Activated CD8-positive, alpha-beta memory T cell treated with anti-CD3 and anti-CD28 coated beads, Interleukin-2, amount 50 U/mL, for 48 hours (primary cell): ENCODE results near the gene SNRPD3.
"Not testable (repeated sequence)": the region's sequence is repeated elsewhere in the genome, so short reads cannot be mapped to it uniquely, and the experiment has no call there.

Experiments
- DNase-seq: peaks from one replicate; pipeline ENCODE4 v3.0.0-alpha.2; 2020

Gene SNRPD3

DNA sequence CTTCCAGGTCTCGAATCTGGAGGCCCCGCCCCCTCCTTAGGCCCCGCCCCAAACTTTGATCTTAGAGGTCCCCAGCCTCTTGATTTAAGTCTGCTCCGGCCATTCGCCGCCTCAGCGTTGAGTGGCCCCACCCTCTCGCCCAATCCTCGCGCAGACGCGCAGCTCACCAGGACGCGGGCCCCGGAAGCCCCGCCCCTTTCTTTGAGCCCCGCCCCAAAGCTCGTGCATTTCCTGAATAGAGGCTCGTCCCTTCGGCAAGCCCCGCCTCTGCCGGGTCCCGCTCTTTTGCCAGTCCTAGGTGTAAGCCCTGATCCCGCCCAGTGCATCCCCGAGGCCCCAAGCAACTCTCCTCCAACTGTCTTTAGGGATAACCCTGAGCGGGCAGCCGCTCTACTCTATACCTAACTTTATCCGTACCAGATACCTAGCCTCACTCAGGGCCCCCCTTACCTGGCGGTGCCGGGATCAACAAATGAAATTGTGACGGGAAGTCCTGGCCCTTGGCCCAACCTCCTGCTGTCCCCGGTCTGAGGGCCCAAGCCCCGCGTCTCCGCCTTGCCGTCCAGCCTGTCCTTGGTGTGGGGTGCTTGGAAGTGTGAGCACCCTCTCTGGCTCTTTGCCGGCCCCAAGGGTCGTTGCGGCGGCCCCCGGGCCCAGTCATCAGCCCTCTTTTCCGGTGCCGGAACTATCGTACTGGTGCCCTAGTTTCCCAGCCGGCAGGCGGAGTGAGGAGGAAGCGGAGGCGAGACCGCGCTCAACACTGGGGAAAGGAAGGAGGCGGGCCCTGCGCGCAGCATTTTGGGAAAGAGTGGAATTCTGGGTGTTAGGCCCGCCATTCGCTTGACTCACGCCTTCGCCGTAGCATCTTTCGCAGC, at the start of gene SNRPD3:
SNRPD3 (plus strand) TSS at position 835 of the 875 bp plus-strand sequence. CDS start 1,676 bp downstream, outside the sequence.
- peak; percentile 99 for DNase-seq

DNA sequence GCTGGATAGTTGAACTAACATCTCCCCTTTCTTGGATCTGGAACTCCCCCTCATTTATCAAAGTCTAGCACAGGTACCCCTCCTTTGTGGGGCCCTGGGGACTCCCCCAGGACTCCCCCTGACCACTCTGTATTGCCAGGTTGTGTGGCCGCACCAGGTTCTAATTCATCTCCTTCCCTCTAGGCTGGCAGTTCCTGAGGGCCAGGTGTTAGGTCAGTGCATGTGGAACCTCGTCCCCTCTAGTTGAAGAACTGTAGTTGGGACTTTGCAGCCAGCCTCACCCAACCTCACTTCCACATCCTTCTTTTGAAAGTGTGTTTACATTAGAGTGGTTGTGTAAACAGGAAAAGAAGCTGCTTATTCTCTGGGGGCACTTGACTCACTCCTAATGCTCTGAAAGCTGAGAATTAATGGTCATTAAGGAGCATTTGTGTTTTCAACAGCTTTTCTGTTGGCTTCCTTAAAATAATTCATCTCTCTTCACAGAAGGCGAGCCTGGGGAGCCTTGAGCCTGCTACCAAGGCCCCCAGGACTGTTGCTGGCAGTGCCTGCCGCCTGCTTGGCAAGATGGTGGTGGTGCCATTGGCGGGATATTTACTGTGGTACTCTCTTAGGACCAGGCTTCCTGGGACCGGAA, 48.9 kb upstream of the SNRPD3 start:
- DNase-seq = no peak

DNA sequence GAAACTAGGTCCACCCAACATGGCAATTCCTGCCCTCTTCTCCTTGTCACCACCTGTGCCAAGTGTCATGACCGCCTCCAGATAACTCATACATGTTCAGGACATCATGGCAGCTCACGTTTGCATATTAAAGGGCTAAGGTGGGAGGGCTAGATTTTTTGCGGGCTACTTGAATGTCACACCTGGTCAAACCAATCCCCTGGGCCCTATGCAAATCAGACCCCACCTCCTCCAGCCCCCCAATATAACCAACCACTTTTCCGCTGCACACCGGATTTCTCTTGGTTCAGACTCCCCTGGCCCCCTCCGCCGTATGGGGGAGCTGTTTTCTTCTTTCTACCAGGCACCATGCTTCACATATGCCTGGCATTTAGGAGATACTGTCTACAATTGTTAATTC, 48.1 kb upstream of the SNRPD3 start:
- DNase-seq = no peak

DNA sequence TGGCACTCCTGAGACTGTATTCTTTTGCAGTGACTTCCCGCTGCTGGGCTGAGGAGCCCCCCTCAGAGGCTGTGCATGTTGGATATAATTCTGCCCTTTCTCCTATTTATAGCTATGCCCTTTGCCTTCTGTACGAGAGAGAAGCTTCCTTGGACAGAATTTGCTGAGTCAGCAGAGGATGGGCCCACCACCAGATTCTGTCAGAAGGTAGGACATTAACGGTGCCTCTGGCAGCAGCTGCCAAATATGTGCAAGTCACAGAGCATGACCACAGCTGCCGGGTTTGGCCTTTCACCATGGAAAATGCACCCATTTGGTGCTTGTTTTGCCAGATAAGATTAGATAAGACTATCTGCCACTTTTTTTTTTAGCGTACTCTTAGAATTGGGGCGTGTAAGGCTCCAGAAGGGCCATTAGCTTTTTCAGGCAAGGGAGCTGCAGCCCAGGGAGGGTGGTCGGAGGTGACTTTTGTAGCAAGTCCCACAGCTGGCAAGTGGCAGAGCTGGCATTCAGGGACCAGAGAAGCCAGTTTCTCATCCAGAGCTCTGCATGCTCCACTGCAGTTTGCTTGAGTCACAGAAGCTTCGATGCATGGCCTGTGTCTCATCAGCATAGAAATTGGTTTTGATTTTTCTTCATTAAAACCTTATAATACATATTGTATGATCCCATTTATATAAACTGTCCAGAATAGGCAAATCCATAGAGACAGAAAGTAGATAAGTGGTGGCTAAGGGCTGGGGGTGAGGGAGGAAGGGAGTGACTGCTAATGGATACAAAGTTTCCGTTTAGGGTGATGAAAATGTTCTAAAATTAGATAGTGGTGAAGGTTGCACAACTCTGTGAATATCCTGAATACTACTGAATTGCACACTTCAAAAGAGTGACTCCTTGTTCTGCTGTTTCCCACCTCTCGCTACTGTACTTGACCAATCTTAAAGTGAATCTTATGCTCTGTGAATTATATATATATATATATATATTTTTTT, 44.9 kb upstream of the SNRPD3 start:
- DNase-seq = no peak

DNA sequence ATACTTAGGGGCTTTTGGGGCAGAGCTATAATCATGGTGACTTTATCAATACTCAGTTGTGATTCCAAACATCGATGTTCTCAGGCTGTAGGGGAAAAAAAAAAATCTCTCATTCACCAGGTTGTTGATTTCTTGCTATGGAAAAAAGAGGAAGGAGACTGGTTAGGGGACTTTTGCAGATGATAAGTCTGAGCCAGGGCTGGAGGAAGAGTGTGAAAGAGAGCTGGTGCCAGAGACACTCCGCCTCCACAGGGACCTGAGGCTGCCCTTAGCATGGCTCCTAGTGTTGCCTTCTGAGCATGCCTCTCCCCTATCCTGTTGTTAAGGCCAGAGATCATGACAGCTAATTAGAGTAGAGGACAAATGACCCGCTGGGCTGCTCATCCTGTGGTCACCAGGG, 43.8 kb upstream of the SNRPD3 start:
- no peak for DNase-seq

DNA sequence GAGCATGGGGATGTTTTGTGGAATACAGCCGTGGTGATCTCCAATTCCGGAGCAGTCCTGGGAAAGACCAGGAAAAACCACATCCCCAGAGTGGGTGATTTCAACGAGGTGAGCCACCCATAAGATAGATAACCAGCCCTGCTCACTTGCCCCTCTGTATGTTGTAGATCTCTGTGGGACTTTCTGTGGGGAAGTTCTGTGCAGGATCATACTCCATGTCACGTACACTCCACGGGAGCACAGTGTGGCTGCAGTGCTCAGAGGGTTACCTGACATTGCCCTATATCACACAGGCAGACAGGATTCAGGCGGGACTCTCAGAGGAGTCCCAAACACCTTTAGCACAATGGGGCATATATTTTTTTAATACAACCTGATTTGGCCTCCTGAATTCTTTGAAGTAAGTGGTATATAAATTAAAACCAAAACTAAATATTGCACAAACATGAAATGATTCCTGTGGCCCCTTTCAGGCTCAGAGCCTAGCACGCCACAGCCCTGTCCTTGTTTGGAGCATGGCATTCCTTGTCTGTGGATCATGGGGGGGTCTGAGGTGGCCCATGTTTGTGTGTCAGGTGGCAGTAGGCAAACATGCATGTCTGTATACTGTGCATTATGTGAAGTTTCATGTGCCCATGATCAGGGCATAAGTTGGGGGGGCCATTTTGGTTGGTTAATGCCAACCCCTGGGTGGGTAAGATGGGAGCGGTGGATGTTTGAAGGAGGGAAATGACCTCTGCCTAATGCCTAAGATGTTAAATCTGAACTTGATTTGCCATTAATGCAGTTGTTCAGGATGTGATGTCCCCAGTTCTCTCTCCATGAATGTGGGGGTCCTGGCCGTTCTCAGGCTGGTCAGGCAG, 42.2 kb upstream of the SNRPD3 start:
- DNase-seq = no peak

DNA sequence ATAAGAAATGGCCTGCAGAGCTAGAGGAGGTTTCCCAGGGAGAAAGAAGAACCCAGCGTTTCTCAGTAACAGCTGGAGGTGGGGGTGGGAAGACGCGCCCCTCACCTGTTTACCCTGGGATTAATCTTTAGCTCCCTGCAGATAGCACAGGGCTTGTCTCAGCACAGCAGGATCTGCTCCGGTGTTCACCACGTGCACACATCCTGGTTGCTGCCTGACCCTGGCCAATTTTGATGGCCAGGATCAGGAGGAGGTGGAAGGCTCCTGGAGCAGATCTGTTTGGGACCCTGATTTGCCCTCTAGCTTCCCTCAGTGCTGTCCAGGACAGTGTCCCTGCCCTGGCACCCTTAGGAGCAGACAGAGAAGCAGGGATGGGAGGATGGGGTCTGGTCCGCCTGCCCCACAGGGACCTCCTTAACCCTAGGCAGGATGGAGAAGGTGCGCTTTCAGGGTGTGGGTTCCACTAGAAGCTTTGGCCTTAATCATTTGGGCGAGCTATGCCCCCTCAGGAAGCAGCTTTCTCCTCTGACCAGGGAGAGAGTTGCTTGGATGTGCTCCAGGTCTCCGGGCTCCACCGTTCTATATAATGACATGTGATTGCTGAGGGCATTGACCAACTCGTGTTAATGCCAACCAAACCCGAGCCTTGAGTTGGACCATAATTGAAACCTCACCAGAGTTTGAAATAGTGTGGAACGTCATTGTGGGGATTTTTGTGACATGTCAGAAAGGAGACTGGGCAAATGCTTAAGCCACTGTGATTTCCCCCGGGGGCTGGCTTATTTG, 41.4 kb upstream of the SNRPD3 start:
- DNase-seq = no peak

DNA sequence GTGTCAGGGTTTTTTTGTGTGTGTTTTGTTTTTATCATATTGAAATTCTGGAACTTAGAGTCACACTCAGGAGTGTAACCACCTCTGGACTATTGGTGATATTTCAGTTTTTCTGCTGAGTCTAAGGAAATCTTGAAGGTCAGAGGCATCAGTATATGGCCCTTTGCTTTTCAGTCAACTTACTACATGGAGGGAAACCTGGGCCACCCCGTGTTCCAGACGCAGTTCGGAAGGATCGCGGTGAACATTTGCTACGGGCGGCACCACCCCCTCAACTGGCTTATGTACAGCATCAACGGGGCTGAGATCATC, 40.8 kb upstream of the SNRPD3 start:
- DNase-seq = no peak

DNA sequence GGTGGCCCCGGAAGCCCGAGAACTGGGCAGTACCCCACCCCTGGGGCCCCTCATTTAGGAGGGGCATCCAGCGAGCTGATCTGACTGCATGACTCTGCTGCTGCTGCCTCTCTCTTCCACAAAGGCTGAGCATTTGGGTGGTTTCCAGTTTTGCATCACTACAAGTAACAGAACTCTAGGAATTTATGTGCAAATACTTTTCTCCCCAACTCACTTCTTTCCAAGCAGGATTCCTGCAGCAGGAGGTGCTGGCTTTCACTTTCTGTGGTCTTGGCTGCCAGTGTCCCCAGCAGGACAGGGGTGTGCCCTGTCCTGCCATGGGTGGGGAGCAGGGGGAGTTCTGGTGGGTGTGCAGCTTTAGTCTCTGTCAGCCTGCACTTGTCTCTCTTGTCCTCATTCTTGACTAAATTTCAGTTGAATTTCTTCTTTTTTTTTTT, 39.5 kb upstream of the SNRPD3 start:
- DNase-seq = no peak

DNA sequence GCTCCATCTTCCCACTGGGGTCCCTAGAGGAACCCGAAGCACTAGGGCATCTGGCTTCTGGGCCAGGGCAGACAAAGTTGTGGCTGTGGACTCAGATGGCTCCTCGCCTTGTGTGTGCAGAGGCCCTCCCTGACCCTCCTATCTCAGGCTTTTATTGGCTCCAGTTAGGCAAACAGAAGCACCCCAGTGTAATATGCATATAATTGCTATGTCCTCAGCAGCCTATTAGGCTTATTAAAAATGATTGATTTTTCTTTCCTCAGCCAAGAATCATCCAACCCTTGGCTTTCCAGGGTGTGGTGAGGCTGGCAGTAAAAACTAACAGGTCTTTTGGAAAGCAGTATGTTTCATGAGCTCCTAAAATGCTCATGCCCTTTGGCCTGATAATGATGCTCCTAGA, 38.4 kb upstream of the SNRPD3 start:
- no peak for DNase-seq

DNA sequence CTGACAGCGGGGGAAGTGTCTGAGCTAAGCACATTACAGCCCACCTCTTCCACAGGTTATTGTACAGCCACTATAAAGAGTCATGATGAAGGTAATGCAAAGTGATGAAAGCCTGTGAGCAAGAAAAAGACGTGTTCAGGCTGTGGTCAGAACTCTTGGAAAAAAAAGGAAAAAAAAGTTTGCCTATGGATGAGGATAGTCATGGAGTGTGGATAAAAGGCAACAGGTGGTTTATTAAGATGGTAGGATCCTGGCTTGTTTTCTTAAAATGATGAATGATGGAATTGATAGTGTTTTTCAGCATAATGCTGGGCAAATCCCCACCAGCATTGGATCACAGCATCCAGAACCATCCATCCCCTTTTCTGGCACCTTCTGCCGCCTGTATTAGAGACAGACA, 37.6 kb upstream of the SNRPD3 start:
- DNase-seq = no peak

DNA sequence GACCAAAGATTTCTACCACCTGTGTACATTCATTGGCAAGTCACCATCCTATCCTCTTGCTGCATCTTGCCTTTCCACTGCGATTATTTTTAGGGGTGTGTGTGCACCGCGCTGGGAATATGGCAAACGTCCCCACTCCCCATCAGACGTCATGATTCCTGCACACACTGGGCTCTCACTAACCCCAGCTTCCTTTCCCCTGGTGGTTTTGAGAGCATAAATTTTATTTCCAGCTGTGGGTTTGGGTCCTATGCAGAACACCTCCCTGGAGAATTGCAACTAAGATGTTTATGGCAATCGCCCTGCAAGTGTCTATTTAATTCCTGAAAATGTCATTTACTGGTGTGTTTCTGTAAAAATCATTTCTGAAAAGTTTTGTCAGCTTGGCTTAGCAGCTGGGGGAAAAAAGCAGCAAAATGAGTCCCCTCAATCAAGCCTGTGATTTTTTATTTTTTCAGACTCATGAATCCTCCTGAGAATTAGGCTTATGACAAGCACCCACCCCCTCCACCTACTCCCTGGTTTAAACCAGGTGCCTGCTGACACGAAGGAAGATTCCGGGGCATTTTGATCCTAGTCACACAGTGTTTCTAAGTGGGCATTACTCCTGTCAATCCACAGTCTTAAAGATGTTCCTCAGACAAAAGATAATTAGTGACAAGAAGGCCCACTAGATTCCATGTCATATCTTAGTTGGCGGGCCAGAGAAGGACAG, 36.9 kb upstream of the SNRPD3 start:
- no peak for DNase-seq

DNA sequence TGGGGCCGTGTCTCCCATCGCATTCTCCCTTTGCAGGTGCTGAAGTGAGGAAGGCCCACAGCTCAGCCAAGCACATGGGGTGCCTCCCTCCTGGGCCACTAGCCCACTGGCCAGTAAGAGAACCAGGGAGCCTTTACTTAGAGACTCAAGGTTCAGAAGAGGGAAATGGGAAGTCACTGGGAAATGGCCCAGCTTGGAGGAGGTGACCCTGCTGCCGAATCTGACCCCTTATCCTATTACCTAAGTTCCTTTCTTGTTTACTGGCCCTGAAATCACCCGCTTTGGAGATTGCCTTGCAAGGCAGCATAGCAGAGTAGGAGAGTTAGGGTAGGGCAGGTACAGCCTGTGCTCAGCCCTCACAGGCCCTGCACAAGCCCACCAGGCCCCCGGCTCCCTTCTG, 36.3 kb upstream of the SNRPD3 start:
- DNase-seq = no peak

DNA sequence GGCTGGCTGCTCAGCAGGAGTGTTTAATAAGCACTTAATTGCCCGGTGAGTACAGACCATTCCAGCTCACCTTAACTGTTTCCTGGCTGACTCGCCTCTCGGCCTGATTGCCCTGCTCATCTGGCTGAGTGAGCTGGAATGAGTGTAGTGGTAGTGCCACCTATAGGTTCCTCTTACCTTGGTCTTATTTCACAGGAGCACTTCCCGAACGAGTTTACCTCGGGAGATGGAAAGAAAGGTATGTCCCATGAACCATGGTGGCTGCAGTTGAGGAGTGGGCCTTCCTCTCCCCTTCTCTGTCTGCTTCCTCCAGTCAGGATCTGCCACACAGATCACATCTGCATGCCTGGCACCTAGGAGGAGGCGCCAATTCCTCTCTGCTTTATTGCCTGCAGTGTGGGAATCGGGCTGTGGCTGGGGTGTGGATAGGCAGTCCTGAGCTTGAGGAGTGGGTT, 34.0 kb upstream of the SNRPD3 start:
- peak; percentile 65 for DNase-seq

DNA sequence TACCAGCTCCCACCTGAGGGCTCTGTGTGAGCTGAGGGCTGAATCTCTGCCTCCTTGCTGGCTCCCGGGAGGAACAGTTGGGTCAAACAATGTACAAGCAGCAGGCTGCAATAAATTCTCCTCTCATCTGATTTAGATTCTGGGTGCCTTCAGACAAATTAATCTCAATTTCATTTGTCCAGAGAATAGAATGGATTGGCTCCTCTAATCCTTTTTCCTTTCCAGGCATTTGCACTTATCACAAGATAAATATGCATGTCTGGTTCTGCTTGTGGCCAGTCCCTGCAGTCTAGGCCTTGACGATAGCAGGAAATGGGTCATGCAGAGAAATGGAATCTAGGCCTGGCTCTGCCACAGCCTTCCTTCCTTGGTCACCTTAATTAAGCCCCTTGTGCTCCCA, 31.9 kb upstream of the SNRPD3 start:
- DNase-seq = no peak

DNA sequence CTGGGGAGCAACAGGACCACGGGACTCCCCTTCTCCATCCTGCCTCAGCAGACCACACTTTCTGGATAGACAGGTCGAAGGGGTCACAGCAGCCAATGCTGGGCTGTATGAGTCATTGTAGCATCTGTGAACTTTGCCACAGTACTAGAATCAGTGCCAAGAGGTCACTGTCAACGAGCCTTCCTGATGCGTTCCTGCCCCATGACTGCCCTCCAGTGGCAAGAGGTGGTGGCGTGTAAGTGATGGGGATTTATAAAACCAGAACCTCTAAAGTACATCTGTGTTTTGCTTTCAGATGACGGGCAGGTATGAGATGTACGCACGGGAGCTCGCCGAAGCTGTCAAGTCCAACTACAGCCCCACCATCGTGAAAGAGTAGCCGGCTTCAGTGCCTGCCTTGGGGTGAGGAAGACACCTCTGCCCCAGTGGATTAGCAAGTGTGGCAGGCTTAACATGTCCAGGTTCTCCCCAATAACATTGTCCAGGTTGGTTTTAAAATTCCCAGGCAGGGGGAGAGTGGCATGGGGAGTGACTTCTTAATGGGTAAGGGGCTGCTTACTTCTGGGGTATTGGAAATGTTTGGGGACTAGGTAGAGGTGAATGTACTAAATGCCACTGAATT, 30.3 kb upstream of the SNRPD3 start:
- peak; percentile 86 for DNase-seq

DNA sequence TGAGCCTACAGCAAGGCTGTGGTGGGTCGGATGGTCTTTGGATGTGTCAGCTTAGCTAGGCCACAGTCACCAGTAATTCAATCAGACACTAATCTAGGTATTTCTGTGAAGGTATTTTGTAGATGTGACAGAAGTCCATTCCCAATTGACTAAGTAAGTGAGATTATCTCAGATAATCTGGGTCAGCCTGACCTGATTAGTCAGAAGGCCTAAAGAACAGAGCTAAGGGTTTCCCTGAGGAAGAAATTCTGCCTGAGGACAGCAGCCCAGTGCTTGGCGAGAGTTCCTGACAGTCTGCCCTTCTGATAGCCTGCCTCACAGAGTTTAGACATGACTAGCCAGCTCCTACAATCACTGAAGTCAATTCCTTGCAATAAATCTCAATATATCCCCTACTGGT, 29.6 kb upstream of the SNRPD3 start:
- no peak for DNase-seq

DNA sequence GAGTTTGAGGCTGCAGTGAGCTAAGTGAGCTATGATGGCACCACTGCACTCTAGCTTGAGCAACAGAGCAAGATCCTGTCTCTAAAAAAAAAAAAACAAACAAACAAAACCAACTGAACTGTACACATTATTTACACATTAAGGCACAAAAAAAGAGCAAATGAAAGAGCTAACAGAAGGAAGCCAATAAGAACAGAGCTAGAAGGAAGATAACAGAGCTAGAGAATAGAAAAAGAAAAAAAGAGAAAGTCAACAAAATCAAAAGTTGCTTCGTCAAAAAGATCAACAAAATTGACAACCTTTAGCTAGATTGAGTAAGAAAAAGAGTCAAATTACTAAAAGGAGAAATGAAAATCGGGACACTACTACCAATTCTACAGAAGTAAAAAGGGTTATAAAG, 25.9 kb upstream of the SNRPD3 start:
- DNase-seq = no peak

DNA sequence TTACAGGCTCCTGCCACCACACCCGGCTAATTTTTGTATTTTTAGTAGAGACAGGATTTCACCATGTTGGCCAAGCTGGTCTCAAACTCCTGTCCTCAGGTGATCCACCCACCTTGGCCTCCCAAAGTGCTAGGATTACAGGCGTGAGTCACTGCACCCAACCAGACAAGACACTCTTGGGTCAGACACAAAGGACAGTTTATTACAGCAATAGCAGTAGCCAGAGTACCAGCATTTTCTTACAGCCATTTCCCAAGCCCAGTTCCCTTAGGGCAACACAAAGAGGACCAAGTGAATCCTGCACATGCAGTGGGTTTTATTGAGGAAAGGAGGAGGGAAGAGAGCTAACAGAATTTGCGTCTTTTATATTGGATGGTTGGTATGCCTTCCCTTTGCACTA, 24.8 kb upstream of the SNRPD3 start:
- DNase-seq = not testable (repeated sequence)

DNA sequence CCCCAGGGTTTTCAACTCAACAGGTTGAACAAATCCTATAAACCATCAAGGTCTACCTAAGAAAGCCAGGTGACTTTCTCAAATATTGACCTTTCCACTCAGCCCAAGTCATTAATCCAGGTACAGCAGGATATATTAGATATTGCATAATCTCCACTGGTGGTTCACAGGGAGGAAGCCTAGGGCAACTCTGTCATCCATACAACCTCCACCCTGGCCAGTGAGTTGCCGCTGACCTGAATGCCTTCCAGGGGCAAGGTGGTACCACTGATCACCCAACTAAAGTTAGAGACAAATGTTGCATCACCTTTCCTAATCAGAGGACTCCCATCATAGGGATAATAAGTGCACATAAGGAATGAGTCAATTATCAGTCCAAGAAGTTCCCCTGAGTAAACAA, 23.7 kb upstream of the SNRPD3 start:
- no peak for DNase-seq
